Omental fat pad (tissue), 4 donors: ENCODE results near the gene KCNAB1. TPM values are rescaled to one million over a fixed set of nuclear protein-coding genes. Genes with fewer than 3 reads are reported as not detected.

Experiments used
- ATAC-seq: fragments of 150-250 bp; one replicate; pipeline ENCODE4 v1.9.1; 2016; ENCODE audit warnings: mild to moderate bottlenecking, moderate library complexity; ENCODE audit not compliant: low FRiP score
- DNase-seq: peaks from one replicate; pipeline ENCODE4 v3.0.0-alpha.2; 2019; ENCODE audit warnings: low spot score
- CTCF ChIP-seq, 3 donors: fragments of 450-650 bp; IDR thresholded peaks; one replicate each; pipeline ENCODE4 v1.5.1; 2016 to 2017; ENCODE audit warnings: antibody characterized with exemption in 3 of 3, mild to moderate bottlenecking in 3 of 3, moderate library complexity in 2 of 3
- total RNA-seq, 4 donors: library from RNA; depleted of rRNA; stranded (reverse); fragments of >200 nt; gene quantifications; one replicate each; pipeline ENCODE4 v1.1.0, GENCODE V29; 2016

KCNAB1 gene
- total RNA-seq, 4 donors from 2014 or later = 2.2 to 12.6 (median 5.7) TPM

DNA sequence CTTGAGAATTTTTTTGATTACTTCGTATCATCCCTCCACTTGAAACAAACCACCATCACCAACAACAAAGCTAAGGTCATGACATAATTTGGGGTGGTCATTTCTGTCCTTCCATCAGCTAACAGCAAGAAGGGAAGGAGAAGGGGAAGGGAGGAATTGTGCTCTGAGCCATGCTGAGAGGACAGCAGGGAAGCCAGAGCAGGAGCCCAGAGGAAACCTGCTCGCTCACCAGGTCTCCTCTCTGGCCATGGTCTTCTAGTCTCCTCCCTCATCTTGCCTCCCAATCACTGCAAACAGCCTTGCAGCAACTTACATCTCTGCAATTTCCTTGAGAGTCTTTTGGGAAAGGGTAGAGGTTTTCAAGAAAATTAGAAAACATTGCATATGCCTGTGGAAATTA lies 237.9 kb downstream of the KCNAB1 start:
- no peak for TF ChIP-seq CTCF (IDR thresholded peaks at IDR 0.05)
- ATAC-seq (no peak), DNase-seq (no peak)

DNA sequence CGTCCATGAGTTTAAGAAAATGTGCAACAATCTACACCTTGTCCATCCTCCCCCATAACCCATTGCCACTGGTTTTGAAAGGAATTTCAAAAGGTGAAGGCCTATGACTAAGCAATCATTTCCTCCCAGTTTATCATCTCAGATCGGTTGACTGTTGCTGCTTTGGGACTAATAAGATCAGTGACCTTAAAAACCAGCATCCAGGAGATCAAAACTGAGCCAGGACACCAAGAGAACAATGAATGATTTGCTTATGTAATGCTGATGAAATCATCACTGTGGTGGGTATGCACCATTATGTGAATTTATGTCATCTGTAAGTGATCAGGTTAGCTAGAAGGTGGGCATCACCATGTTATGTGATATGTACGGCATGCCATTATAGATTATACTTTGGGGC lies 239.0 kb downstream of the KCNAB1 start:
- DNase-seq (no peak), ATAC-seq (no peak)
- no peak for TF ChIP-seq CTCF (IDR thresholded peaks at IDR 0.05)

GRCh38 chr3:156360083-156360482 lies 239.7 kb downstream of the KCNAB1 start:
- no peak for ATAC-seq
- TF ChIP-seq CTCF (IDR thresholded peaks at IDR 0.05) = no peak
- no peak for DNase-seq

DNA sequence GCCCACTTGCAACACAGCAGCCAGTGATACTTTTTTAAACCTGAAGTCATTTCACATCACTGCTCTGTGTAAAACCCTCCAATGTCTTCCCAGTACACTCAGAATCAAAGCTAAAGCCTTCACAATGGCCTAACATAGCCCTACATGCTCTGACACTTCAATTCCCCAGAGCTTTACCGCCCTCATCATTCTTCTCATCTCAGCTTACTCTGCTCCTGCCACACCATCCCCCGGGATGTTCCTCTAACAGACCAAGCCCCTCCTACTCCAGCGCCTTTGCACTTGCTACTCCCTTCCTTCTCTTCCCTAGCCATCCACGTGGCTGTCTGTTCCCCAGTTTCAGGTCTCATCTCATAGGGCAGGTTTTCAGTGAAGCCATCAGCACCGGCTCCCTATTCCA lies 240.6 kb downstream of the KCNAB1 start:
- no peak for ATAC-seq
- DNase-seq = no peak
- no peak for TF ChIP-seq CTCF (IDR thresholded peaks at IDR 0.05)

DNA sequence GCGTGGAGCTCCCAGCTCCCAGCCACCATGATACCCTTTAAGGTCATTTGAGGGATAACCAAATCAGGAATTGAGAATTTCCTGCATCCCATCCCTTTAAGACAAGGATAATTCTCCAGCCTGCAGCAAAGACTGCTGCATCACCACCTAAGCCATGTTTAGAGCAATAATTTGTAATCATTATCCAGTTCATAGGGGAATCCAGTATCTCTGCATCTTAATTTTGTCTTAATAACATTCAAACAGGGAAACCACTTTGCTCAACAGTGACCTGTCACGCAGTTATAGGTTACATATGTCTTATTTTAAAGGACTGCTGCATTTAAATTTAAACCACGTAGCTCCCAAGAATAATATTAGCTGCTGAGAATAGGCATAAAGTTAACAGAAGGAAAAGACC lies 246.2 kb downstream of the KCNAB1 start:
- no peak for TF ChIP-seq CTCF (IDR thresholded peaks at IDR 0.05)
- ATAC-seq (no peak), DNase-seq (no peak)

- no peak for ATAC-seq
- DNase-seq = no peak
- TF ChIP-seq CTCF (IDR thresholded peaks at IDR 0.05) = no peak
Measured at GRCh38 chr3:156368189-156368588, 247.8 kb downstream of the KCNAB1 start.

- DNase-seq = no peak
- TF ChIP-seq CTCF (IDR thresholded peaks at IDR 0.05) = no peak
Measured at GRCh38 chr3:156371701-156372100, 251.3 kb downstream of the KCNAB1 start.

More at GRCh38 chr3:156371701-156372100, 251.3 kb downstream of the KCNAB1 start:
- ATAC-seq = no peak
